Stimulated activated naive CD4-positive, alpha-beta T cell treated with Interleukin-2 at 50 U/mL for 16 hours (primary cell): ENCODE measurements around the gene ITGA2.
"Not testable (repeated sequence)": the region's sequence is repeated elsewhere in the genome, so short reads cannot be mapped to it uniquely, and the experiment has no call there.

Experiments used
- DNase-seq: peaks from one replicate; lab custom pipeline; 2025; lab: John Stamatoyannopoulos, UW

The ITGA2 gene

GRCh38 chr5:52989025-52989780, at the start of gene ITGA2:
ITGA2 (plus strand) TSS chr5:52989352; CDS start chr5:52989469, 117 bp downstream.
- peak; percentile 14 for DNase-seq

GRCh38 chr5:52943285-52943684, 45.9 kb upstream of the ITGA2 start:
- DNase-seq, result no peak

DNA sequence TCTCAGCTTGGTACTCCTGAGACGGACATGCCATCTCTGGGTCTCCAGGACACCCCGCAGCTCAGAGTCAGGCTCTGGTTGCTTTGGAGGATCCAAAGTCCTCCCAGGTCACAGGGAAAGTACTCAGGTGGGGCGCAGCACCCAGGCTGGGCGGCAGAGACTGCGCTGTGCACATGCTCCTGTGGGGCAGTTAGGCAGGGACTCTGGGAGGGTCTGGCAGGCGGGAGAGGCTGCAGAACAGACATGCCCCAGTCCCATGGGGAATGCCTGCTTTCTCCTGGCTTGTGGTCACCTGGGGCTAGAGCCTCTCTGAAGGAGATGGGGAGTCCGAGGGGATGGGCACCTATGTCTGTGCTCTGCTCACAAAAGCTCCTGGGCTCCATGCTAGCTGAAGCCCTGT, 45.3 kb upstream of the ITGA2 start:
- no peak for DNase-seq

- DNase-seq, result no peak
These were observed 44.1 kb upstream of the ITGA2 start for GRCh38 chr5:52945040-52945439.

DNA sequence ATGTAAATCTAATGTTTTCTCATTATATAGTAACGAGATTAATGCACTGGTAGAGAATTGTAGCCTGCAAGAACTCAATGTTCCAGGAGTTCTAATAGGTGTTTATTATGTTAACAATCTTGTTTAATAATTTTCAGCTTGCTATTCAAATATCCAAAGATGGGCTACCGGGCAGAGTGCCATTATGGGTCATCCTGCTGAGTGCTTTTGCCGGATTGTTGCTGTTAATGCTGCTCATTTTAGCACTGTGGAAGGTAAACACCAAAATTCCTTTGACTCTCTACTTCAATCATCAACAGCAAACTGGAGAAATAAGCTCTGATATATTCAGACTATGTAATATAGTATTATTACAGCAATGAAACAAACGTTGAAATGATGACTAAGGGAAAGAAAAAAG, 41.9 kb upstream of the ITGA2 start:
- DNase-seq, result no peak

GRCh38 chr5:52947851-52948250, 41.3 kb upstream of the ITGA2 start:
- no peak for DNase-seq

DNA sequence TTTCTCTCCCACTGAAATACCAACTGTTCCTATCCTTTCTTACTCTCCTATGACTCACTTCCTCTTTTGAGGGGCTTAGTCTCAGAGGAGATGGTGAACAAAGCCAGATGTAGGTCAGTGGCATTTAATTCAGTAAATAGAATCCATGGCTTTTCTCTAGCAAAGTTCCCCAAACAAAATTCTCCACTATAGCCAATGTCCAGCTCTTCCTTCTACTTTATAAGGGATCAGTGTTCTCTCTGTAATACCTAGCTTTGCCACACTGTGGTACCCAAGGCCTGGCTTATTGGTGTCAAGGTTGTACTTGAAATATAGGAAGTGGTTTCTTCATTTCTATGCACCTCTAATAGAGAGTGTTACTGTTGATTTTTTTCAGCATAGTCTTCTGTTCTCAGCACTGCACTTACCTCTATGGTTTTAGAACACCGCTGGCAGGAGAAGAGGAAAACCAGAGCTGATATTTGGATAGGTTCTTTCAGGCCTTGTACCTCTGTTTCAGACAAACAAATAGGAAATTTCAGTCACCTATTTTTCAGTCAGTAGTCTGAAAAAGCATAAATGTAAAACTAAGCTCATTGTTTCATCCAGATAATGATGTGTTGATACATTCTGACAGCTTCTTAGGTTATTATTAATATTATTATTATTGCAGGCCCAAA, 40.6 kb upstream of the ITGA2 start:
- peak; percentile 22 for DNase-seq

- no peak for DNase-seq
These were observed 38.5 kb upstream of the ITGA2 start for GRCh38 chr5:52950686-52951085.

GRCh38 chr5:52952483-52952882, 36.7 kb upstream of the ITGA2 start:
- no peak for DNase-seq

- no peak for DNase-seq
These were observed 33.1 kb upstream of the ITGA2 start for GRCh38 chr5:52956014-52956413.

DNA sequence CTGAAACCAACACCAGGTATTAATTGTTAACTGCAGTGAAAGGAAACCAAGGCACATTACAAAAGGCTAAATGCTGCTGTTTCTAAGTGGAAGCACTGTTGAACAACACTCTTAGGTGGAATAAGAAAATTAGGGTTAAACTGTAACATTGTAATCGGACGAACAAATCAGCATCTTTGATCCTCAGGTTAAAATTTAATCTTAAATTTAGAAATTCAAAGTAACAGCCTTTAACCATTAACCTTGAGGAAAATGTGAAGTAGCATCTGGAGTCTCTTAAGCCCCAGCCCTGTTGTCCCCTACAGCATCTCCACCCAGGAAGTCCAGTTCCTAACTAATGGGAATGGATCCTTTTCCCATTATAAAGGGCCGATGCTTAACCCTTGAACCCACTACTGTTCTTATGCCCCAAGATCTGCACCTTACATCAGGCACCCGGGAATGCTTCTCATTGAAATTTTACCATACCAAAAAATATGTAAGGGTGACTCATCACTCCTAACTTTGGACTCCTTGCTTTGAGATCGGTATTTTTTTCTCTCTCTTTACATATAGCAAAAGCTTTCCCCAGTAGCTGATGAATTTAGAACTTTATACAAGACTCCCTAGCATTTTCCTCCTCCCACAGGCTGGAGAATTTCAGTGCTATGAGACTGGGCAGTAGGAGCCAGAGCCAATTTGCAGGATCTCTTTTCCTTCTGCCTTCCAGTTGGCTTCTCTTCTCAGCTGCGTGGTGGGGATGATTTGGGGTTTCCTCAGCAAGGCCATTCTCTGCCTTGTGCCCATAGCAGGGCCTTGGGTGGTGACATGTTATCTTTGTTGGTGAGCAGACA, 32.0 kb upstream of the ITGA2 start:
- no peak for DNase-seq

DNA sequence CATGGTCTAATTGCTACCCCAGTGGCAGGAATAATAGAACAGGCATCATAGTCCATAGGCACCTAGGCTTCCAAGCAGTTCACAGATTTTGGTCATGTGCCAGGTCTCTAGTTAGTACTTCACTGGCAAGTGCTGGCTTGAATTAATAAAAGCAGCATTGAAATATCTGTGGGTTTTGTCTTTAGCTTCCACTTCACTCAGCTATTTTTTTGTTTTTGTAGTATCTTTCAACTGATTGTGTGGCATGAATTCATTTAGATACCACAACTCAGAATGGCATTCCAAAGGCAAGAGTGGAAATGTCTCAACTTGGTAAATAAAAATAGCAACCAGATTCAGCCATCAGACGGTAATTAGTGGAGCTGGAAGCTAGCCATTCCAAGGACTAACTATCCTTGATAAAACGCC, 27.9 kb upstream of the ITGA2 start:
- no peak for DNase-seq

DNA sequence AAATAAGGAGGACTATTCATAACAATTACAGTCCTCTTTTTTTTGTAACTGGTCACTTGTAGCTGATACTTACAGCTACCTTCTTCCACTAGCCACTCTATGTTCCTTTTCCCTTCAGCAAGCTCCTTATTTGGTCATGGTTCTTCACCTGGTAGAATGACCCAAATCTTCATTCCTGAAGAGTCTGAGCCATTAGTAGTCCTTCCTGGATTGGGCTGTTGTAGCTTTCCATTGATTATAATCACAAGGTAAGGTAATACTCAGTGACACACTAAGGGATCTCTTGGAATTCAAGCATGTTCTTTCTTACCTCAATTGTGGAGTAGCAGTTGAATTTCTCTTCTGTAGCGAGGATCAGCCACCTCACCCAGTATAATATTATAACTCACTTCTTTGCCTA, 25.5 kb upstream of the ITGA2 start:
- no peak for DNase-seq

DNA sequence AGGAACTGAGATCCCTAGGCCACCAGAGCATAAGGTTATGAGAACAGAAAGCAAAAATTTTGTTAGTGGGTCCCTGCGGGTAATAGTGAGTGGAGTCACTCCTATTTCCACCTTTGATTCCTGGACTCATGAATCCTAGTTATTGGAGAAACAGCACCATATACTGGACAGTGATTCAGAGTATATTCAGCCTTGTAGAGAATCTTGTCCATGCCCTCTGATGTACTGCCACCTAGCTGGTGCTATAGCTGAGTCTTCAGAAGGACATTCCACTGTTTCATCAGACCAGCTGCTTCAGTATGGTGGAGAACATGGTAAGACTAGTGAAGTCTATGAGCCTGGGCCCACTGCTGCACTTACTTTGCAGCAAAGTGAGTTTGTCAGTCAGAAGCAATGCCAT, 25.0 kb upstream of the ITGA2 start:
- no peak for DNase-seq

GRCh38 chr5:52976157-52976556, 13.0 kb upstream of the ITGA2 start:
- DNase-seq, result not testable (repeated sequence)

GRCh38 chr5:52977264-52977897, 11.8 kb upstream of the ITGA2 start:
- DNase-seq, result no peak

- DNase-seq, result no peak
These were observed 7.6 kb upstream of the ITGA2 start for GRCh38 chr5:52981507-52981906.

DNA sequence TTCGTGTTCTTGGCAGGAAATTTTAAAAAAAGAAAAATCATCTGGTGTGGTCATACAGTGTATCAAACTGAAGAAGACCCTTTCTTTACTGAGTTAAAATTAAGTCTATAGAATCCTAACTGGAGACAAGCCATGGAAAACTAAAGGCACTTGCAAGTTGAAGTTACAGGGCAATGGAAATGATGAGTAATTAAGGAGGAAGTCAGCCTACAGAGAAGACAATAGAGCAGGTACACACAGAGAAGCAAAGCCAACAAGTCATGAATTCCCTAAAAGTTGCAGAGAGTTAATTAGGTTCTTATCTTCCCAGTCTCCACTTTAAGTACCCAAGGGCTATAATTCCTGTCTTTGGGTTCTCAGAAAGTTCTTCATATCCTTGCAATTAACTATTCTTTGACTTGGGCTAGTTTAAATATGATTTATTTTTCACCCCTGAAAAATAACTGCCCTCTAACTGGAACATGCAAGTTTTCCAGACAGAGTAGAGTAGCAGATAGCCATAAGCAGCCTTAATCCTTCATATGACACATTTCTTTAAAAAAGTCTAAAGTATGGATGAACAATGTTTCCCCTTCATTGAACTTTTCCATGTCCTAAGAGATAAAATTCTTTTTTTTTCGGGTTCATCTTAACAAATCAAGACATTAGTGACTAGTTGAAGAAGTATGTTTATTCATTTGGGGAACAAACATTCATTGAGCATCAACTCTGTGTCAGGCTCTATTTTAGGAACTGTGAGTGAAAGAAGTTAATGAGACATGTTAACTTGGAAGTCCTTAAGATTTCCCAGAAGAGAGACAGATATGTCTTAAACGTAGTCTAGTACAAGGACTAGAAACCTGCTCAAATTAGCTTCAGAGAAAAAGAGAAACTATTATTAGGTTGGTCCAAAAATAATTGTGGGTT, 5.2 kb upstream of the ITGA2 start:
- DNase-seq, result no peak

DNA sequence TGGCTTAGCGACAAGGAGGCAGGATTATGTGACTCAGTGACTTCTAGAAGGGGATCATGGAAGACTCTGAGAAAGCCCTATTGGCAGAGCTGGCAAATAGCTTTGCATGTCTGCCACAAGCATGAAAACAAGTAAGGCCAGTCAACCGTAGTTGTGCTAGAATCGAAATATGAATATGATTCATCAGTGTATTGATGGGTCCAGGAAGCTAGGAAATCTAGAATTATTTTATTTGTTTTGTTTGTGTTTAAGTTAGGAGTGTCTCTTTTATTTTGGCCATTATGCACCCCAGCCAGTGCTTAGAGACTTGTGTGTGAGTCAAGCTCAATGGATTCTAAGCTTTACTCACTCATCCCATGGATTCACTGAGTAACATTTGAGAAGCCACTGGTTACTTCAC, 3.8 kb upstream of the ITGA2 start:
- DNase-seq, result no peak

- no peak for DNase-seq
These were observed 1.3 kb upstream of the ITGA2 start for GRCh38 chr5:52987711-52988331.
